Activated CD8-positive, alpha-beta memory T cell treated with anti-CD3 and anti-CD28 coated beads, Interleukin-2, amount 50 U/mL, for 1 hour (primary cell): ENCODE results near the gene NOS2.
"Not testable (repeated sequence)": the region's sequence is repeated elsewhere in the genome, so short reads cannot be mapped to it uniquely, and the experiment has no call there.

Experiments used
- DNase-seq: peaks from one replicate; pipeline ENCODE4 v3.0.0-alpha.2; 2020; ENCODE audit errors: extremely low read depth

NOS2 gene

GRCh38 chr17:27788919-27789318 lies 11.4 kb downstream of the NOS2 start:
- no peak for DNase-seq

GRCh38 chr17:27783440-27784350 lies 16.6 kb downstream of the NOS2 start:
- DNase-seq: no peak

- no peak for DNase-seq
Observed at GRCh38 chr17:27782791-27783206, 17.5 kb downstream of the NOS2 start.

- DNase-seq: no peak
Observed at GRCh38 chr17:27780828-27781404, 19.4 kb downstream of the NOS2 start.

GRCh38 chr17:27780092-27780827 lies 20.1 kb downstream of the NOS2 start:
- no peak for DNase-seq

- DNase-seq: no peak
Observed at GRCh38 chr17:27778183-27778582, 22.1 kb downstream of the NOS2 start.

- no peak for DNase-seq
Observed at GRCh38 chr17:27776882-27777624, 23.3 kb downstream of the NOS2 start.

- no peak for DNase-seq
Observed at GRCh38 chr17:27771586-27771985, 28.7 kb downstream of the NOS2 start.

GRCh38 chr17:27770877-27771276 lies 29.5 kb downstream of the NOS2 start:
- DNase-seq: no peak

- no peak for DNase-seq
Observed at GRCh38 chr17:27768858-27769410, 31.4 kb downstream of the NOS2 start.

- DNase-seq: no peak
Observed at GRCh38 chr17:27766438-27766837, 33.9 kb downstream of the NOS2 start.

GRCh38 chr17:27765353-27765752 lies 35.0 kb downstream of the NOS2 start:
- no peak for DNase-seq

GRCh38 chr17:27764589-27764988 lies 35.7 kb downstream of the NOS2 start:
- DNase-seq: no peak

GRCh38 chr17:27762527-27763305 lies 37.6 kb downstream of the NOS2 start:
- DNase-seq: no peak

GRCh38 chr17:27760931-27761330 lies 39.4 kb downstream of the NOS2 start:
- DNase-seq: not testable (repeated sequence)

- DNase-seq: no peak
Observed at GRCh38 chr17:27760069-27760885, 40.1 kb downstream of the NOS2 start.

GRCh38 chr17:27759528-27759927 lies 40.8 kb downstream of the NOS2 start:
- DNase-seq: no peak

- DNase-seq: no peak
Observed at GRCh38 chr17:27756467-27757371, 43.6 kb downstream of the NOS2 start.
